Measurements from ENCODE around the gene ANG. TPM values are rescaled to one million over a fixed set of nuclear protein-coding genes. Genes with fewer than 3 reads are reported as not detected.

ANG gene
- total and polyA plus RNA-seq, 3 experiments from 2014 or later: 0.39 to 1.4 (median 0.58) TPM

DNA sequence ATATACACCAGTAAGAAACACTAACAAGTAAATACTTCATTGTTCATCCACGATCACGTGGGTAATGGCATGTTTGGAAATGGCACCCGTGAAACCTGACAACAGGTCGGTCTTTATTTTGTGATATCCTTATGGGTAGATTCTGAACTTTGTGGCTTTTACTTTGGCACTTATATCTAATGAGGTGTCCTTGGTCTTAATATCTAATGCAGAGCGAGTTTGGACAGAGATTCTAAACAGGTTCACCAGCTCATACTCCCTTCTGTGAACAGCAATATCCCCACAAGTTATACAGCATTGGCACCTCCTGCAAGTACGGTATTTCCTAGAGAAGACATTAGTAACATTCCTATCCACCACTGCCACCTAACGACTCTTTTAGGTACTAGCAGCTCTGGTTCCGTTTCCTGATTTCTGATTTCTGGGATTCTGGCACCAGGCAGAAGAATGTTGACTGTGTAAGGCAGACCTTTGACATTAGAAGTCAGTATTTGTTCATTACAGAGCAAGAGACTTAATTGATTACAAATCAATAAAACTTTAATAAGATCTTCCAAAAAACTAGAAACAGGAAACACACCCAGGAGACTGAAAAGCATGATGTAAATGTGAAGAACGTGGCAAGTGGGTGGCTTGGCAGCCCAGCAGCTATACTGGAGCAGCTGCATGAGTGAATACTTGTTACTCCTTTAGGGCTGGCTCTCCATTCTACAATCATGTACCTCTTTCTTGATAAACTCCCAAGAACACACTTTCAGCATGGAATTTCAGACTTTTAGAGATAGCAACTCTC lies 2.5 kb downstream of the ANG start:
- H3K36me3 Mint-ChIP-seq: no peaks in the 10 kb centered on the region
- Histone ChIP-seq H3K36me3 (ENCODE audit: insufficient read depth, low read length) (no peaks in the 10 kb centered on the region), H3K4me1 (ENCODE audit: insufficient read depth, low read length) (no peaks in the 10 kb centered on the region), H3K4me3 (ENCODE audit: low read length) (no peak overlapping the region), H3K9me3 (ENCODE audit: low read length) (no peaks in the 10 kb centered on the region), H3K27me3 (ENCODE audit: insufficient read depth, low read length, poor library complexity, severe bottlenecking) (no peaks in the 10 kb centered on the region), H3K27ac (ENCODE audit: low read depth, low read length) (no peak overlapping the region)
- peaks cover 4 to 6% (median 5%) of the 10 kb centered on the region in 3 donors for H3K4me1 Mint-ChIP-seq
- H3K9me3 Mint-ChIP-seq: no peaks in the 10 kb centered on the region
- H3K27ac Mint-ChIP-seq: peak overlapping the region in 1 of 8 donors; percentile 12
- ChIA-PET CTCF (interaction anchor here (0.7 to 5.0 kb wide), 22 partner anchors 10 to 365 kb away, joined by 3 to 76 read pairs (median 4); no protein-coding TSS in a partner anchor), POLR2A (interaction anchor here (0.7 to 1.1 kb wide), 2 partner anchors 29 to 78 kb away, joined by 3 read pairs; no protein-coding TSS in a partner anchor)
- peak overlapping the region in 1 of 7 donors; percentile 7 for H3K4me3 Mint-ChIP-seq
- DNase-seq: peak in 4 of 5 donors; percentile 18 to 65 (median 54)
- peaks cover 7 to 8% of the 10 kb centered on the region in 2 donors for H3K27me3 Mint-ChIP-seq

DNA sequence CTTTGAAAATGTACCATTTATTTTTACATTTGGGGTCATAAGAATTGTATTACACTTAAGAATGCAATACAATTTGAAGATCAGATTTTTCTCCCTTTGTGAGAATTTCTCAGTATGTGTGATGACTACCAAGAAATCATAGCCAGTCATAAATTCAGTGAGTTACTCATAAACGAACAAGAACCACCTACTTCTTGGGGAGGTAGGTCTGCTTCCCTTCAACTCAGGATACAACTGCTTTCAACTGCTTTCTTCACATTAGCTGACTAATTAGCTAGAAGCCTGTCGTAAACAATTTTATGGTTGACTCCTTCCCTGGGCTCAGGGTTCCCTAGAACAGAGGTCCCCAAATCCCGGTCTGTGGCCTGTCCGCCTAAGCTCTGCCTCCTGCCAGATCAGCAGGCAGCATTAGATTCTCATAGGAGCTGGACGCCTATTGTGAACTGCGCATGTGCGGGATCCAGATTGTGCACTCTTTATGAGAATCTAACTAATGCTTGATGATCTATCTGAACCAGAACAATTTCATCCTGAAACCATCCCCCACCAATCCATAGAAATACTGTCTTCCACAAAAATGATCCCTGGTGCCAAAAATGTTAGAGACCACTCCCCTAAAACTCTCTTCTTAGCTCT lies 3.7 kb downstream of the ANG start:
- Histone ChIP-seq H3K27ac (ENCODE audit: low read depth, low read length) (no peak overlapping the region), H3K4me1 (ENCODE audit: insufficient read depth, low read length) (no peaks in the 10 kb centered on the region), H3K9me3 (ENCODE audit: low read length) (no peaks in the 10 kb centered on the region), H3K36me3 (ENCODE audit: insufficient read depth, low read length) (no peaks in the 10 kb centered on the region), H3K27me3 (ENCODE audit: insufficient read depth, low read length, poor library complexity, severe bottlenecking) (no peaks in the 10 kb centered on the region), H3K4me3 (ENCODE audit: low read length) (no peak overlapping the region)
- peaks cover 4 to 6% (median 5%) of the 10 kb centered on the region in 3 donors for H3K4me1 Mint-ChIP-seq
- no peak for DNase-seq
- no peaks in the 10 kb centered on the region for H3K36me3 Mint-ChIP-seq
- CTCF ChIA-PET: interaction anchor here (1.3 to 5.0 kb wide), 8 partner anchors 11 to 279 kb away, joined by 3 to 76 read pairs (median 8); no protein-coding TSS in a partner anchor
- no peaks in the 10 kb centered on the region for H3K9me3 Mint-ChIP-seq
- POLR2A ChIA-PET: no interaction called here
- peaks cover 7 to 8% of the 10 kb centered on the region in 2 donors for H3K27me3 Mint-ChIP-seq
- no peak overlapping the region for H3K4me3 Mint-ChIP-seq
- no peak overlapping the region for H3K27ac Mint-ChIP-seq

GRCh38 chr14:20696764-20697163 lies 8.2 kb downstream of the ANG start:
- no peaks in the 10 kb centered on the region for H3K36me3 Mint-ChIP-seq

DNA sequence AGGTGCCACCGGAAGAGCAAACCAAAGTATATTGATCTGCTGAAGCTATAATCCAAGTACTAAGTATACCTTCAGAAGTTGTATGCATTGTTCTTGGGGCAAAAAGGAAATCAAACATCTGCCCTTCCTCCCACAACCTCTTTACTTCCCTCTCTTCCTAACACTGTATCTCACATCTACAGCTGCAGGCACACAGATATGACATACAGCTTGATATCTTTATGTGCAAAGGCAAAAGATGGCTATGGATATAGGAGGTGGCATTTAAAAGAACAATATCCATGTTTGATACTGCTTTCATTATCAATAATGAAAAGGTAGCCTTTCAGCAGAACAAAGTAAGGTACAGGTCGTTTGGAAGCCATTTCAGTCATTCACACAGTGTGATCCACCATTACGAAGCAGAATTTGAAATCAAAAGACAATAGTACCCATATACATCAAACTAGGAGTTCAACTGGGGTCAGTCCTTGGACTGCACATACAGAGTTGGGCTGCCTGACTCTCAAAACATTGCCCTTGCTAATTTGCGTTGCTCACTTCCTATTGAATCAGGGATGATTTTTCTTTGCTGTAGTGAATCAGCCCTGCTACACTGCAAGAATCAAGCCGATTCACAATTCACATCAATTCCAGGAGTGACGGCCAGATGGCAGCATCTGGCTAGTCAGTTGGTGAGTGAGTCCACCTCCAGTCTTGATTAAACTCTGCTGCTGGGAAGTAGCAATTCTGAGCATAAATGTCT lies 8.9 kb downstream of the ANG start:
- H3K36me3 ChIP-seq (ENCODE audit: insufficient read depth, low read length): no peaks in the 10 kb centered on the region
- Mint-ChIP-seq H3K36me3 (no peaks in the 10 kb centered on the region), H3K27ac (no peak overlapping the region), H3K9me3 (no peaks in the 10 kb centered on the region), H3K4me3 (no peak overlapping the region), H3K4me1 (no peaks in the 10 kb centered on the region), H3K27me3 (peaks cover 5 to 9% of the 10 kb centered on the region in 2 donors)
- no peak overlapping the region for H3K27ac ChIP-seq (ENCODE audit: low read depth, low read length)
- H3K9me3 ChIP-seq (ENCODE audit: low read length): no peaks in the 10 kb centered on the region
- H3K4me3 ChIP-seq (ENCODE audit: low read length): no peak overlapping the region
- H3K27me3 ChIP-seq (ENCODE audit: insufficient read depth, low read length, poor library complexity, severe bottlenecking): no peaks in the 10 kb centered on the region
- DNase-seq: peak; percentile 41 to 68 (median 44)
- ChIA-PET CTCF (interaction anchor here (0.9 to 2.9 kb wide), 11 partner anchors 22 to 273 kb away, joined by 3 to 12 read pairs (median 7); no protein-coding TSS in a partner anchor), POLR2A (no interaction called here)
- no peaks in the 10 kb centered on the region for H3K4me1 ChIP-seq (ENCODE audit: insufficient read depth, low read length)

More at GRCh38 chr14:20696764-20697163, 8.2 kb downstream of the ANG start:
- ChIA-PET POLR2A (interaction anchor here (0.7 kb wide), 1 partner anchor 42 kb away, joined by 3 read pairs; no protein-coding TSS in a partner anchor), CTCF (interaction anchor here (0.7 to 2.9 kb wide), 12 partner anchors 21 to 370 kb away, joined by 3 to 12 read pairs (median 6); no protein-coding TSS in a partner anchor)
- no peak overlapping the region for H3K4me3 ChIP-seq (ENCODE audit: low read length)
- H3K27ac ChIP-seq (ENCODE audit: low read depth, low read length): no peak overlapping the region
- Mint-ChIP-seq H3K4me3 (no peak overlapping the region), H3K27ac (no peak overlapping the region), H3K4me1 (no peaks in the 10 kb centered on the region), H3K27me3 (peaks cover 7 to 11% of the 10 kb centered on the region in 2 donors), H3K9me3 (no peaks in the 10 kb centered on the region)
- no peaks in the 10 kb centered on the region for H3K9me3 ChIP-seq (ENCODE audit: low read length)
- H3K27me3 ChIP-seq (ENCODE audit: insufficient read depth, low read length, poor library complexity, severe bottlenecking): no peaks in the 10 kb centered on the region
- H3K36me3 ChIP-seq (ENCODE audit: insufficient read depth, low read length): no peaks in the 10 kb centered on the region
- no peaks in the 10 kb centered on the region for H3K4me1 ChIP-seq (ENCODE audit: insufficient read depth, low read length)
- DNase-seq: no peak

DNA sequence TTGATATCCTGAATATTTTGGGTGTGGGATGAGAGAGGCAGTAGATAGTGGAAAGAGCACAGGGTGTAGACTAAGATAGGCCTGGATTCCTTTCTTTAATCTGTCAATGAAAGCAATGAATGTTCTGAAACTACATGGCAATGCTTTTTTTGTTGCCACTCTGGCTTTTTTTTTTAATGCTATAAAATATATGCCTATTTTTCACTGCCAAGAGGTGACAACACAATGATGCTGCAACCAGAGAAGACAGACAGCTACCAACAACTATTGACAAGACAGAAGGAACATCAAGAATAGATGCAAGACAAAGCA lies 9.4 kb downstream of the ANG start:
- no peaks in the 10 kb centered on the region for H3K36me3 ChIP-seq (ENCODE audit: insufficient read depth, low read length)
- no peak overlapping the region for H3K4me3 ChIP-seq (ENCODE audit: low read length)
- no peak overlapping the region for H3K27ac ChIP-seq (ENCODE audit: low read depth, low read length)
- H3K4me1 ChIP-seq (ENCODE audit: insufficient read depth, low read length): no peaks in the 10 kb centered on the region
- Mint-ChIP-seq H3K9me3 (no peaks in the 10 kb centered on the region), H3K36me3 (no peaks in the 10 kb centered on the region), H3K27ac (no peak overlapping the region), H3K27me3 (peaks cover 4 to 7% of the 10 kb centered on the region in 2 donors), H3K4me1 (no peaks in the 10 kb centered on the region), H3K4me3 (no peak overlapping the region)
- CTCF ChIA-PET: interaction anchor here (0.8 to 1.9 kb wide), 7 partner anchors 157 to 273 kb away, joined by 3 to 7 read pairs (median 3); no protein-coding TSS in a partner anchor
- no peak for DNase-seq
- POLR2A ChIA-PET: no interaction called here
- H3K27me3 ChIP-seq (ENCODE audit: insufficient read depth, low read length, poor library complexity, severe bottlenecking): no peaks in the 10 kb centered on the region
- H3K9me3 ChIP-seq (ENCODE audit: low read length): no peaks in the 10 kb centered on the region

- H3K27me3 ChIP-seq (ENCODE audit: insufficient read depth, low read length, poor library complexity, severe bottlenecking): no peaks in the 10 kb centered on the region
- H3K4me1 ChIP-seq (ENCODE audit: insufficient read depth, low read length): no peaks in the 10 kb centered on the region
- no peak overlapping the region for H3K4me3 ChIP-seq (ENCODE audit: low read length)
- Mint-ChIP-seq H3K4me3 (no peak overlapping the region), H3K27ac (peak overlapping the region in 1 of 8 donors; percentile 12), H3K9me3 (no peaks in the 10 kb centered on the region), H3K4me1 (no peaks in the 10 kb centered on the region), H3K27me3 (peaks cover 0 to 3% of the 10 kb centered on the region in 2 donors), H3K36me3 (no peaks in the 10 kb centered on the region)
- POLR2A ChIA-PET: no interaction called here
- DNase-seq: no peak
- CTCF ChIA-PET: interaction anchor here (0.8 to 1.9 kb wide), 7 partner anchors 156 to 272 kb away, joined by 3 to 7 read pairs (median 3); no protein-coding TSS in a partner anchor
- no peaks in the 10 kb centered on the region for H3K36me3 ChIP-seq (ENCODE audit: insufficient read depth, low read length)
- H3K9me3 ChIP-seq (ENCODE audit: low read length): no peaks in the 10 kb centered on the region
- no peak overlapping the region for H3K27ac ChIP-seq (ENCODE audit: low read depth, low read length)
These were observed 10.4 kb downstream of the ANG start for GRCh38 chr14:20698934-20699333.

DNA sequence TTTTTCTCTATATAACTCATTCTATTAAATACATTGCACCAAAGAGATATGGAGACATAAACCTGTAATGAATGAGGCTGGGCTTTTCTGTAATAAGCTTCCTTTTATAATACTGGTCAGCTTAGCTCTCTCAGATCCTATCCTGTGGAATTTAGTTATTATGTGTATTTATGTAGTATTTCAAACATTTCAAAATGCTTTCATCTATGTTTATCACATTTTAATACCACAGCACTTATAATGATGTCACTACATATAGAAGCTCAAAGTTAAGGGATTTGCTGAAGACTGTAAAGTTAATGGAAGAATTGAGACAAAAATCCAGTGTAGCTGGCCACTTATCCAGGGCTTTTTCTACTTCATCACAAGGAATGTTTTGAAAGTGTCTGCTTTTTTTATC lies 11.4 kb downstream of the ANG start:
- H3K36me3 ChIP-seq (ENCODE audit: insufficient read depth, low read length): no peaks in the 10 kb centered on the region
- H3K27me3 ChIP-seq (ENCODE audit: insufficient read depth, low read length, poor library complexity, severe bottlenecking): no peaks in the 10 kb centered on the region
- H3K4me3 Mint-ChIP-seq: no peak overlapping the region
- H3K4me1 Mint-ChIP-seq: no peaks in the 10 kb centered on the region
- peaks cover 0 to 3% of the 10 kb centered on the region in 2 donors for H3K27me3 Mint-ChIP-seq
- no peak for DNase-seq
- ChIA-PET CTCF (interaction anchor here (1.3 to 2.6 kb wide), 5 partner anchors 9 to 271 kb away, joined by 4 to 10 read pairs (median 5); no protein-coding TSS in a partner anchor), POLR2A (no interaction called here)
- H3K36me3 Mint-ChIP-seq: no peaks in the 10 kb centered on the region
- H3K4me3 ChIP-seq (ENCODE audit: low read length): no peak overlapping the region
- H3K4me1 ChIP-seq (ENCODE audit: insufficient read depth, low read length): no peaks in the 10 kb centered on the region
- H3K27ac ChIP-seq (ENCODE audit: low read depth, low read length): no peak overlapping the region
- no peak overlapping the region for H3K27ac Mint-ChIP-seq
- H3K9me3 Mint-ChIP-seq: no peaks in the 10 kb centered on the region
- no peaks in the 10 kb centered on the region for H3K9me3 ChIP-seq (ENCODE audit: low read length)

Measured in CD8-positive, alpha-beta memory T cell (primary cell).